GM12801 (cell line): ENCODE results near the gene TRIM26.

Experiments
- CTCF ChIP-seq: IDR thresholded peaks from one replicate; pipeline ENCODE4 v1.5.1; 2011; ENCODE audit warnings: control low read depth; ENCODE audit not compliant: insufficient read length; ENCODE audit errors: extremely low read depth

The TRIM26 gene

GRCh38 chr6:30192076-30192475 lies 21.1 kb downstream of the TRIM26 start:
- TF ChIP-seq CTCF: no peak

- TF ChIP-seq CTCF: no peak
Observed at GRCh38 chr6:30188541-30188940, 24.7 kb downstream of the TRIM26 start.

- TF ChIP-seq CTCF: no peak
Observed at GRCh38 chr6:30185846-30186484, 27.2 kb downstream of the TRIM26 start.

GRCh38 chr6:30184417-30185031 lies 28.7 kb downstream of the TRIM26 start:
- no peak for TF ChIP-seq CTCF

- no peak for TF ChIP-seq CTCF
Observed at GRCh38 chr6:30180145-30180544, 33.1 kb downstream of the TRIM26 start.

GRCh38 chr6:30178837-30179236 lies 34.4 kb downstream of the TRIM26 start:
- TF ChIP-seq CTCF: no peak

GRCh38 chr6:30175765-30176164 lies 37.4 kb downstream of the TRIM26 start:
- no peak for TF ChIP-seq CTCF

- TF ChIP-seq CTCF: no peak
Observed at GRCh38 chr6:30172681-30173080, 40.5 kb downstream of the TRIM26 start.
